Measurements from ENCODE around the gene JAML.
A peak's percentile ranks its signal among the peaks of the same experiment; 100 is the strongest.

The JAML gene

DNA sequence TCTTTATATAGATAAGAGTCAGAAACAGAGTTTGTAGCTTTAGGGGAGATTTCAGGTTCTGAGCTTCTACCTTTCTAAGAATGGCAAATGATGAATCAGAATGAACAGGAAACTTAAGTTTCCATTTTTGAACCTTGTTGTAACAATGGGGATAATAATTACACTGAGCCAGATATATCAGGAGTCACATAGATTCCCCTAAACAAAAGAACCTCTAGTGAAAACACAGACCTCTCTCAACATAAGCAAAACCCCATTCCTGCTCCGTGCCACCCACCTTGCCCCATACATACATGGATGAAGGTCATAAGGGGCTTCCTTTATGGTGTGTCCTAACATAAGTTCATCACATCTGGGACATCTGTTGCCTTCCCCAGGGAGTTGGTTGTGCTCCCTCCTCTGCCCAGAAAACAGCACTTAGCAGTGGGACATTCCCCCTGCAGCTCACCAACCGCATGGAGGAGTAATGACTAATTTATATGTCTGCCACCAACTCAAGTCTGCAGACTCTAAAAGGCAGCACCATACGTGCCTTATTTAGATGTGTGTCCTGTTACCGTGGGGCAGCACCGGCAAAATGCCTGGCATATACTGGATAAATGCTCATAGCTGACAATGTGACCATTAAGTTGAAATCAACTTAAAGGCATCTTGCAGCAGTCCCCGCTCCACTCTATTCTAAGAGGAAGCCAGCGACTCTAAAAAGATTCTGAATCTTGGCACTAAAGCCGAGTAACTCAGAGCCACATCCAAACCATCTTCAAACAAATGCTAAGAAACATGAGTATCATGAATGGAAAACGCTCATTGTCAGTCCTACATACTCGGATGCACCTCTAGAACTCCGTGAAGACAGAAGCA, 8.0 kb downstream of the JAML start:
- DNase-seq (ENCODE audit: low spot score), result peak; percentile 63

DNA sequence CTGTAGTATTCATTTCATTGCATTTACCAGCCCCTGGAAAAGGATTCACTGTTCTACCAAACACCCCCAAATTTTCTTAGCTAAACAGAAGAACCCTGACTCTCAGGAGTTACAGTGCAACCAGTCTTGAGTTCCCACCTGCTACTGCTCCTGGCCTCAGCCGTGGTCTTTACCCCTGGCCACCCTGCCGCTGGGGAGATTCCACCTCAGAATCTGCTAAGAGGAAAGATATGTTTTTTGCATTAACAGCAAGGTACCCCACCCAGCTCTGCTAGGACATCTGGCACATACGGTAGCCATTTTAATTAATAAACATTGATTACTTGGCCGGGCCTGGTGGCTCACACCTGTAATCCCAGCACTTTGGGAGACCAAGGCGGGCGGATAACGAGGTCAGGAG, 9.0 kb downstream of the JAML start:
- no peak for DNase-seq (ENCODE audit: low spot score)

DNA sequence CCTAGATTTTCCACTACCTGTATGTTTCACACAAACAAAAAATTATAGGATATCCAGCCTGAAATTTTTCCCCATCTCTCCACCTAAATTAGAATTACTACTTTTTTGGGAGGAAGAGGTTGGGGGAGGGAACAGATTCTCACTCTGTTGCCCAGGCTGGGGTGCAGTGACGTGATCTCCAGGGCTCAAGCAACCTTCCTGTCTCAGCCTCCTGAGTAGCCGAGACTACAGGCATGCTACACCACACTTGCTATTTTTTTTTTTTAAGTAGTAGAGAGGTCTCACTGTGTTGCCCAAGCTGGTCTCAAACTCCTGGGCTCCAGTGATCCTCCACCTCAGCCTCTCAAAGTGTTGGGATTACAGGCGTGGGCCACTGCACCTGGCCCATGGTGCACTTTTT, 9.5 kb downstream of the JAML start:
- DNase-seq (ENCODE audit: low spot score), result no peak

DNA sequence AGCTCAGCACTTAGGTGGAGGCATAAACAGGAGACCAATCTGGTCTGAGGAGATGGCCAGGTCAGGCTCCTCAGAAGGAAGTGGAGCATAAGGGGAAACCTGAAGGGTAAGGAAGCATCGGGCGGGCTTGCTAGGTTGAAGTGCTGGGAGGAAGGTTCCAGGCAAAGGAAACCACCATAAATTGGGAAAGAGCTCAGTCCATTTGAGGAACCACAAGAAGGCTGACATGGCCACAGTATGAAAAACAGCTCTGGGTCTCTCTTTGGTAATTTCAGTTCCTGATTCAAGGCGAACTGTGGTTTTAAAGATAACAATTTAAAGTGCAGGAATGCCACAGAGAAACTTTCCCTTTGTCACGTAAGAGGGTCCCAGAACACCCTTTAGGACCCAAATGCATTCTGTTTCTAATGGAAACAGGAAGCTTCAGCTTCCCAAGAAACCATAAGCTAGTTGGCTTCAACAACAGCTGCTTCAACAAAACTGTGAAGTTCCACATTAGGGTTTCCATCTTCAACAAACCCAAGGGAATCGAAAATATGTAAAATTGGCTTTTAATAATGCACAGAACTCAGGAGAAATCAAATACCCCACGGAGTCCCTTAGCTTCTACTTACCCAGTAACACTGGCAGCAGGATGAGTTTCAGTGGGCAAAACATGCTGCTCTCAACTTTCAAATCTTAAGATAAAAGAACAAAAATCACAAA, 10.4 kb downstream of the JAML start:
- no peak for DNase-seq (ENCODE audit: low spot score)

DNA sequence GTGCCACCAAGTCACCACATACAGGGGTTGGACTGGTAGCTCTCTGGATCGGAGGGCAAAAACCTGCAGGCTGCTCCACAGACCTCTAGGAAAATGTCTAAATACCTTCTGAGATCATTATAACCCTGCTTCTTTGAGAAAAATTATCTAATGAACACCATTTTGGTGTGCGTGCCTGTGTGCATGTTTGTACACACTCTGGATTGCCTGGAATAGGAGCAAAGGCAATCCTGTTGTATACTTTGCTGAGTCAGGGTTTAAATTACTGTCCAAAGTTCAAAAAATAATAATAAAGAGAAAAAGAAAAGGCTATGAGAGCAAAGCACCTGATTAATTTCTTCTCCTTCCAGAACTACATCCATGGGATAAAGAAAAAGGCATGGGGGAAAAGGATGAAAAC, 11.0 kb downstream of the JAML start:
- DNase-seq (ENCODE audit: low spot score), result no peak

DNA sequence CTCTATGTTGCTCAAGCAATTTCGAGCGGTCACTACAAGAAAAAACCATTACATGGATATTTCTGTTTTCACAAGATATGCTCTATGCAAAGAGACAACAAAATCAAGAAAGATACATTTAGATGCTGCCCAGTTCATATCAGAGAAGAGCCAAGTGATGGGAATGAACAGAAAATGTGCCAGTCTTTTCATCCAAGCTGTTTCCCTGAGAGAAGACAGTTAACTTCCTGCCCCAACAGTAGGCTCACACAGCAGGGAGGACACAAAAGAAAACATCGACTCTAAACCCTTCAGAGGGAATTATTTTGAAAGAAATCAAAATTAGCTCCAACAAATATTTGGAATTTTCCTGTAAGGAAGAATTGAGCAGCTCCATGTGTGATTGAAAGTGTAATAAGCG, 11.6 kb downstream of the JAML start:
- DNase-seq (ENCODE audit: low spot score), result no peak

DNA sequence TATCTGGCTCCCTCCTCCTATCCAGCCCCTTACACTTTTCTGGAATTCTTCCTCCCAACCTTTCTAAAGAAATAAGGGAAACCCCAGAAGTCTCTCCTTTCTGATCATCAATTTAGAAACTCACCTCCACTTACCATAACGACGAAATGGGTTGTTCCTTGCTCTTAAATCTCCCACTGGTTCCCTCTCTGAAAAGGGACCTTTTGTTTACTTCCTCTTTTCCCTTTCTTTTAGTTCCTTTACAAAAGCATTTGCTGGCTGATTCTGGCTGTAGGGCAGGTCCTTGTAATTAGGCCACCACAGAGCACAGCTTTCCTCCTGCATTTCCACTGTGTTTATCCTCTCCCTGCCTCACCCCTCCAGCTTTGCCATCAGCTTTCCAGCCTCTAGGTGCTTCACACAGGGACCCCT, 12.0 kb downstream of the JAML start:
- DNase-seq (ENCODE audit: low spot score), result no peak

DNA sequence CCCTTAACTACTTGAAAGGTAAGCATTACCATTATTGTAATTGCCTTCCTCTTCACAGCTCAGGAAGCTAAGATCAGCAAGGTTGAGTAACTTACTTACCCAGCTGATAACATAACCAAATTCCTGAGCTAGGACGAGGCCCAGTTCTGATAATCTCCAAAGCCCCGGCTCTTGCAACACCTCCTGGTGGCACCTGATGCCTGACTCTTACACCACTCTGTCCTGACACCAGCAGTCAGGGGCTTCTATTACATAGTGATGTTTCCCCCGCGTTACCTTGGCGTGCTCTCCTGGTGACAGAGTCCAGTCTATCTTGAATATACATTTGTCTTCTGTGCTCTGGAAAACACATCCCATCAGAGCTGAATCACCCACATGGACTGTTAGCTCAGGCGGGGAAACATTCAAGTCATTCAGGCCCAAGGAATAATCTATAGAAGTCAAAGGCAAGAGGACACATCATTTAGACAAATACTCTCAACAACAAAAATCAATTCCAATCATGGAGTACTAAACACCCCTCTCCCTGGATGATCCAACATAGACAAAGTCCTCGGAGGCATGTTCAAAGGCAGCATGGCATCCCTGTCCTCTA, 12.6 kb downstream of the JAML start:
- no peak for DNase-seq (ENCODE audit: low spot score)

DNA sequence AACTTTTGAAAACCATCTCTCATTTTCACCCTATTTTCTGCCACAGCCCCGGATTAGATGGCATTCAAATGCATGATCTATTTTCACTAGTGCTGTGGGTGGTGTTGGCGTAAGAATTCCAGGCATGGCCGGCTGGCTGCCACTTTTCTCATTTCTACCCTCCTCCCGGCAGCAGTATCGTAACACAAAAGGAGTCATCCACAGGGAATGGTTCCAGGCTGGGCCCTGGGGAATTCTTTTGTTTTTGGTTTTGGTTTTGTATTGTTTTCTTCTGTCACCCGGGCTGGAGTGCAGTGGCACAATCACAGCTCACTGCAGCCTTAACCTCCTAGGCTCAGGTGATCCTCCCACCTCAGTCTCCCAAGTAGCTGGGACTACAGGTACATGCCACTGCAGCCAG, 13.8 kb downstream of the JAML start:
- DNase-seq (ENCODE audit: low spot score), result no peak

DNA sequence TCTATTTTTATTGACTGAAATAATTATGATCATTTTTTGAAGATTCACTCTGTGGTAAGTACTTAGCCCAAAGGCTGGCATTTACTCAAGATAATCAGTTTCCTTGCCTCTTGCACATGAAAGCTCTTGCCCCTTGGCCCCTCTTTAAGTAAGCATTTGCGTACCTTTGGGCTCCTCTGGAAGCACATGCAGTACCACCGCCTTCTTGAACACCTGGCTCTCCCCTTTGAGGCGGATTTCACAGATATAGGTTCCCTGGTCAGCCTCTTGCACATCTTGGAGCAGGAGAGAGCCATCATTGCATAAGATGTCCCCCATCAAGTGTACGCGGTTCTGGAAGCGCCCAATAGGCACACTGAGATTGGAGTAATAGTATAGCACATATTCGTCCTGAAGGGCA, 14.5 kb downstream of the JAML start:
- no peak for DNase-seq (ENCODE audit: low spot score)

DNA sequence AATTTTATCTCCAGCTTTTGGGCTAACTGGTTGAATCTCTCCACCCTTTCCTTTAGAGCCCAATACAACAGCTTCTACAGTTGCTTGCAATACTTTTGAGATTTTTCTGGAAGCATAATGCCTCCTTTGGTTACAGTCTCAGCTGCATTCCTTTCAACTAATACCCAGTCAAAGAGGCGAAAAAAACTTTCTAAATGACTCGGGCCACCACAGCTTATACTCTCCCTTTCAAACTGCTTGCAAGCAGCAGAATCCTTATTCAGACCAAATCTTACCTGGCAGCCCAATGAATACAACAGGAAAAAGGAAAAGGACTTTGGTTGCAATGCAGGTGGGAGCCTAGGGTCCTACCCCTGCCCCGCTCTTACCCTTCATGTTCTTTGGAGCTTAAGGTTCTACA, 15.8 kb downstream of the JAML start:
- no peak for DNase-seq (ENCODE audit: low spot score)

DNA sequence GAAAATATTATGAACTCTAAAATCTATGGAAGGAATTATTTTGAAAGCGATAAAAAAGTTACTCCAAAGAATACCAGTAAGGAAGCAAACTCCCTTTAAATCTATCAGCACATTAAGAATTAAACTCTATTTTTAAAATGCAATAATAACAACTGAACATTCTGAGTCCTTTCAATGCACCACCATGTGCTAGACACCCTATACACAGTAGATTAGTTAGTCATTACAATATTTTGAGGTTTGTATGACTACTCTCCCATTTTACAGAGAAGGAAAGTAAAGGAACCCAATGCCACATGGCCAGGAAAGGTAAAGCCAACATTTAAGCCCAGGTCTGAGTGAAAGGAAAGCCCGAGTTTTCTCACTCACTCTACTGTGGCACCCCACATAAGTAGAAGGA, 17.7 kb downstream of the JAML start:
- DNase-seq (ENCODE audit: low spot score), result no peak

DNA sequence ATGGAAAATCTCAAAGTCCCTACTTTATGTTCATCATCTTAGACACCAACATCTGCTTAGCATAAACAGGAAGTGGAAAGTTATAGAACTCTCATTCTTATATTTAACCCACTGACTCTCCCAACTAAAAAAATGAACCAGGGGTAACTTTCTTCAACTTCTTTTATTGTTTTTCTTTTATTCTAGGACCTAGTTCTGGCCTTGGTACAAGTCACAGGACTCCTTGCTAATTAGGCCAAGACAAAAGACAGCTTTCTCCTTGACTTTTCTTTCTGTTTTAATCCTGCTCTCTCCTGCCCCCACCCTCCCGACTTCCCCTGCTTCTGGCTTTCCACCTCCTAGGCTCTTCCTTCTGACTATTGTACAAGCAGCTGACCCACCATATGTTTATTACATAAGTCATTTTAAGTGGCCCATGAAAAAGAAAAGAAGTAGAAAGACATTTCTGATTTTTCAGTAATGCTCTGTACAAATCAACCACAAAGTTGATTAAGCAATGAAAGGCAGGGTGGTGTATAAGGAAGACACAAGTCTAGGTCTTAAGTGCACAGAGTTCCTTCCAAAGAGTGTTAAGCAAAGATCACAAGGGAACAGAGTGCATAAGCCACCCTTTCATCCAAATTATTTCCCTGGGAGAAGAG, 18.3 kb downstream of the JAML start:
- no peak for DNase-seq (ENCODE audit: low spot score)

DNA sequence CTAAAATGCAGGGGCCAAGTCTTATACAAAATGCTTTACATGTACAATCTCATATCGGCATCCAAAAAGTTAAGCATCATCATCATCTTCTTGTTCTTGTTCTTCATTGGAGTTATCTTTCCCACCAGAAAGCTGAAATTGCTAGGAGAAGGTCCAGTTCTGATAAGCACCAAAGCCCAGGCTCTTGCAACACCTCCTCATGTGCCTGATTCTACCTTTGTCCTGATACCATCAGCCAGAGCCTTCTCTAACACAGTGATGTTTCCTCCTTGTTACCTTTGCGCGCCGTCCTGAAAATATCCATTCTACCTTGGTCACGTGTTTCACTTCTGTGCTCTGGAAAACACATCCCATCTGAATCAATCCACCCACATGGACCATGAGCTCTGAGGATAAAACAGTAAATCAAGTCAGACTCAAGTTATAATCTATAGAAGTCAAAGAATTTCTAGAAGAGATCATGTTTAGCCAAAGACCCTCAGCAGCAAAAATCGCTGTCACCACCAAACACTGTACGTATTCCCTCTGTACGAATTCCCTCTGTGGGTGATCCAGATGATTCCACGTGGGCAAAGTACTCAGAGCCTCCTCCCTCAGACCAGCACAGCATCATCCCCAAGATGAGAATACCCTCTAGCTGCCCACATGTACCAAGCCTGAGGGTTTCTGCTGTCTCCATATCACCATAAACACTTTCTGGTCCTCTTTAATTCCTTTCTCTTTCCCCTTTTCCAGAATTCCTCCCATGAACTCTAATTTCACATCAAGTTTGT, 19.0 kb downstream of the JAML start:
- no peak for DNase-seq (ENCODE audit: low spot score)

DNA sequence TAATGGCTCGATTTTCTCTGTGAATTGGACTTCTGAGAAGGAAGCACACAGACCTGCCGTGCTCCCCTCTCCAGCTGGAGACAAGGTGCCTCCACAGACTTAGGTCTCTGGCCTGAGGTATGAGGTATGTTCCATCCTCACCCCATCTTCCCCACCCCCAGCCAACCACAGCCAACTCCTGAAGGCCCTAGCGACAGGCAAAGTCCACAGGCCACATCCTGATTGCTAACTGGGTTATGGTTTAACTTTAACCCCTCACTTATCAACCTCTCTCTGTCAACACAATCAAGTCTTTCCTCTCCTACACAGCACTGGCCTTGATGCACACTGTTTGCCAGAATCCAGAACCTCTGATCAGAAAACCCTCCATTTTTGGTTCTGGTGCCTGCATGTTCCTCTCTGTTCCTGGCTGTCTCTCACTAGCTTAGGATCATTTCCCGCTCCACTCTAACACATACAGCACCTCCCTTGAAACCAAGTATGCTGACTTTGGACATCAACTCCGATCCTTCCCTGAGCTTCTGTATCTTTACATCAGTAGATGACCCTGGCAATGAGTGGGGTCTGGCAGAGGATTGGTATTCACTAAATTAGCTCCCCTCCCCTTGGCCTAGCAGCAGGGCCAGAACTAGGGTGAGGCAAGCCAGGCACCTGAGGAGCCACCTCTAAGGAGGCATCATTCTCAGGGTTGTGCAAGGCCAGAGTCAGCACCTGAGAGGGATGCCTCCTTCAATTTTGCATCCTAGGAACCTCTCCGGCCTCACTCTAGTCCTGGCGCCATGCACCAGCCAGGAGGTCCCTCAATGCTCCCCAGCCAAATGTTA, 22.0 kb downstream of the JAML start:
- peak; percentile 57 for DNase-seq (ENCODE audit: low spot score)

DNA sequence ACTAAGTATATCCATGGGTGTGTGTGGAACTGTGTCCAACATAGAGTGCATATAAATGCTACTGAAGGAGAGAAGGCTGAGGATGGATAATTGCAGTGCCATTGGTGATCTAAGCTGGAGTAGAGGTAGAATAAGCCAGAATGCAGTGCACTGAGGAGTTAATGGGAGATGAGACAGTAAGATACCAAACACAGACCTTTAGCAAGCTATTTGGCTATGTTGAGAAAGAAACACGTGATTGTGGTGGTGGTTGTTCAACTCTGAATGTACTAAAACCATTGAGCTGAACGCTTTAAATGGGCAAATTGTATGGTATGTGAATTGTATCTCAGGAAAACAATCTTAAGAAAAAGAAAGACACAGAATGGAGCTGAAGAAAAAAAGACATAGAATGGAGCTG, 22.8 kb downstream of the JAML start:
- no peak for DNase-seq (ENCODE audit: low spot score)

DNA sequence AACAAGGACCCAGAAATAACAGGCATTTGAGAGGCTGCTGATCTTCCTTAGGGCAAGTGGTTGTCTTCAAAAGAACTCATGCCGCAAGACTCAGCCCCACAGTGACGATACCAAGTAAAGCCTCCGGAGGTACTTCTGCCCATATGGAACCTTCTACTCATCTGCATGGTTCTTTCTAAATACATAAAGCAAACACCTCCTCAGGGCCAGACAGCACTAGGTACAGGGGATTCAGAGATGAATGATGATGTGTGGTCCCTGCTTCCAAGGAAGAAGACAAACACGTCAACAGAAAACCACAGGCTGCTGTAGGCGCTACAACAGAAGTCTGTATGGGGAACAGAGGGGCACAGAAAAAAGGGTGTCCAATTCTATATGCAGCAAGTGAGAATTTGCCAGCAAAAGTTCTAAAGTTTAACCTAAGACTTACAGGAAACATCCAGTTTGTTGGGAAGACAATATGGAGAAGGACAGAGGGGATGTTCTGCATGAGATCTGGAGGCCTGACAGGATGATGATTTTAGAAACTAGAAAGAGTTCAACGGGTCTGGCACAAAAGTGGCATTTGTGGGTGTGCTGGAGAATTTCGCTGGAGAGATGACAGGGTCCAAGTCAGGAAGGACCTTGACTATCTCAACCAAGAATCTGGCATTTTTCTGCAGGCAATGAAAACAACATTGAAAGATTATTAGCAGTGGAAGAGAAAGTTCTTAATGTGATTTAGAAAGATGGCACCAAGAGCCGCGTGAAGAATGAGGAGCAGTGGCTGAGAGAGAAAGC, 23.7 kb downstream of the JAML start:
- DNase-seq (ENCODE audit: low spot score), result peak; percentile 54

DNA sequence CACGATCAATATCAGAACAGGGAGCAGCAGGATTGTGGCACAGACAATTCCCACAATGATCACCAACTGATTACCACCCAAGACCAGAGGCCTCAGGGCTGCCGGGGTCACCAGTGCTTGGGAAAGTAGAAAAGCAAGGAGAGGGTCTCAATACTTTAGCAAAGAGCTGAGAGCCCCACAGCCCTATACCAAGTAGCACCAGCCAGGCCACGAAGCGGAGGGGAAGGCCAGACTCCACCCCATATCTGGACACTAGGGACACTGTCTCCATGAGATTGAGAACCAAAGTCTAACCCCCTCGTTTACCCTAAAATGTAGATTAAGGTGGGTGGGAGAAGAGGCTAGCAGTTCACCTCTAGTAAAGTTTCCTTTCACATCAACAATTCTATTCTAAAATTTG, 24.3 kb downstream of the JAML start:
- DNase-seq (ENCODE audit: low spot score), result no peak

DNA sequence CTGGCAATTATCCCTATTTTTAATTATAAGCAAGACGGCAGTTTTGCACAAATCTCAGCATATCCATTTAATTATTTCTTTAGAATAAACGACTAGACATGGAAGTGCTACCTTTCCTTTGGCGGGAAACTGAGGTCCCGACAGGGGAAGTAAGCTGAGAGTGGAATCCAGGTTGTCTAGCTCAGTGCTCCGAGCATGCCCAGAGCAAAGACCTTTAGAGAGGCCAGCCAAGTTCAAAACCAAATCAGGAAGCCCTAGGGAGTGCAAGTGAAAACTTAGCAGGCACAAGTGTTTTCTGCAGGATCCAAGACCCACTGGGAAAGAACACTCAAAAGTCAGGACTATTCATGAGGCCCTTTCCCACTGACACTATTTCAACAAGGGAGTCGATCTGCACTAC, 25.7 kb downstream of the JAML start:
- DNase-seq (ENCODE audit: low spot score), result no peak

DNA sequence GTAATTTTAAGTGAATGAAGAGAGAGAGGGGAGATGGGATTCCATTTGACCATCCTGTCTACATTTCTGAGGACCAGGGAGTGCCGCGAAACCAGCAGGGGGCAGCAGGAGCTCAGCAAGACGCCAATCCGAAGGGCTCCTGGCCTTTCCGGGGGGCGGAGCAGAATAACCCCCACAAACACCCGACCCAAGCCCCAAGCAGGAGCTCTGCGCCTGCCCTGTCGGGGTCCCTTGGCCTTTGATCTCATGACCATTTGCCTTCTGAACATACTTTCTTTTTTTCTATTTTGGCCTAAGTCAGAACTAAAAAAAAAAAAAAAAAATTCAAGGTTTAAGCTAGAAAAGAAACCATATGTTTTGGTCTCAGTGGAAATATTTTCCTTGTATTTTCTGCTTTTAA, 26.4 kb downstream of the JAML start:
- DNase-seq (ENCODE audit: low spot score), result peak; percentile 80
